Astrocyte (in vitro differentiated cells and primary cell): ENCODE data around the gene SV2C. TPM values are rescaled to one million over a fixed set of nuclear protein-coding genes. Genes with fewer than 3 reads are reported as not detected.

Source experiments
- DNase-seq: peaks from one replicate; pipeline ENCODE4 v3.0.0-alpha.2; 2010; ENCODE audit warnings: low read depth
- FAIRE-seq: peaks from 2 replicates; lab custom pipeline; 2011; peaks lifted over from hg19 to GRCh38; lab: Jason Lieb, UNC
- H2AFZ ChIP-seq: 2 replicates; pipeline ENCODE4 v1.6.0; 2012; ENCODE audit warnings: low read depth, low read length, inconsistent platforms
- H3K27ac ChIP-seq: 2 replicates; pipeline ENCODE4 v1.5.1; 2011; ENCODE audit warnings: low read depth, low read length, inconsistent platforms
- H3K27me3 ChIP-seq: 2 replicates; pipeline ENCODE4 v1.6.0; 2011; ENCODE audit warnings: low read length, inconsistent platforms; ENCODE audit not compliant: insufficient read depth
- H3K36me3 ChIP-seq: 2 replicates; pipeline ENCODE4 v1.5.1; 2011; ENCODE audit warnings: low read length, inconsistent platforms; ENCODE audit not compliant: insufficient read depth
- H3K4me1 ChIP-seq: 2 replicates; pipeline ENCODE4 v1.5.1; 2011; ENCODE audit warnings: low read length, inconsistent platforms; ENCODE audit not compliant: insufficient read depth
- H3K4me2 ChIP-seq: 2 replicates; pipeline ENCODE4 v1.6.0; 2012; ENCODE audit warnings: low read length, inconsistent platforms
- H3K4me3 ChIP-seq: 2 replicates; pipeline ENCODE4 v1.5.1; 2011; ENCODE audit warnings: low read depth, mild to moderate bottlenecking, low read length, inconsistent platforms; ENCODE audit not compliant: insufficient read depth
- H3K79me2 ChIP-seq: 2 replicates; pipeline ENCODE4 v1.6.0; 2012; ENCODE audit warnings: mild to moderate bottlenecking, low read length, inconsistent platforms; ENCODE audit not compliant: insufficient read depth
- H3K9ac ChIP-seq: 2 replicates; pipeline ENCODE4 v1.6.0; 2012; ENCODE audit warnings: mild to moderate bottlenecking, low read length, inconsistent platforms
- H3K9me3 ChIP-seq: 2 replicates; pipeline ENCODE4 v1.5.1; 2012; ENCODE audit warnings: low read depth, mild to moderate bottlenecking, low read length, inconsistent platforms; ENCODE audit not compliant: insufficient read depth
- H4K20me1 ChIP-seq: 2 replicates; pipeline ENCODE4 v1.6.0; 2012; ENCODE audit warnings: low read length, inconsistent platforms; ENCODE audit not compliant: insufficient read depth
- H3K27ac Mint-ChIP-seq: one replicate; pipeline ENCODE4 v1.8.0; 2021; ENCODE audit warnings: mild to moderate bottlenecking, mixed read lengths; ENCODE audit not compliant: unreplicated experiment
- H3K27me3 Mint-ChIP-seq: one replicate; pipeline ENCODE4 v1.8.0; 2021; ENCODE audit warnings: low read depth, mixed read lengths; ENCODE audit not compliant: unreplicated experiment
- H3K36me3 Mint-ChIP-seq: one replicate; pipeline ENCODE4 v1.8.0; 2021; ENCODE audit warnings: low read depth, mixed read lengths; ENCODE audit not compliant: unreplicated experiment
- H3K4me1 Mint-ChIP-seq: one replicate; pipeline ENCODE4 v1.8.0; 2021; ENCODE audit warnings: low read depth, mixed read lengths; ENCODE audit not compliant: unreplicated experiment
- H3K4me3 Mint-ChIP-seq: one replicate; pipeline ENCODE4 v1.8.0; 2021; ENCODE audit warnings: mild to moderate bottlenecking, moderate library complexity, mixed read lengths; ENCODE audit not compliant: unreplicated experiment
- H3K9me3 Mint-ChIP-seq: one replicate; pipeline ENCODE4 v1.8.0; 2021; ENCODE audit warnings: mild to moderate bottlenecking, mixed read lengths; ENCODE audit not compliant: unreplicated experiment
- CTCF ChIP-seq: IDR thresholded peaks from 2 replicates; pipeline ENCODE4 v1.5.1; 2011; ENCODE audit warnings: low read depth, mild to moderate bottlenecking, inconsistent platforms, low read length, moderate library complexity; ENCODE audit not compliant: insufficient read depth
- EZH2 ChIP-seq: IDR thresholded peaks from 2 replicates; pipeline ENCODE4 v1.6.1; 2012; ENCODE audit warnings: mild to moderate bottlenecking, low read length, inconsistent platforms; ENCODE audit not compliant: insufficient read depth
- total RNA-seq: library from RNA; stranded (reverse); gene quantifications from 2 replicates; pipeline ENCODE4 v1.2.1, GENCODE V29; 2021

The SV2C gene
- total RNA-seq, 1 donor from 2014 or later = 0.05 TPM

DNA sequence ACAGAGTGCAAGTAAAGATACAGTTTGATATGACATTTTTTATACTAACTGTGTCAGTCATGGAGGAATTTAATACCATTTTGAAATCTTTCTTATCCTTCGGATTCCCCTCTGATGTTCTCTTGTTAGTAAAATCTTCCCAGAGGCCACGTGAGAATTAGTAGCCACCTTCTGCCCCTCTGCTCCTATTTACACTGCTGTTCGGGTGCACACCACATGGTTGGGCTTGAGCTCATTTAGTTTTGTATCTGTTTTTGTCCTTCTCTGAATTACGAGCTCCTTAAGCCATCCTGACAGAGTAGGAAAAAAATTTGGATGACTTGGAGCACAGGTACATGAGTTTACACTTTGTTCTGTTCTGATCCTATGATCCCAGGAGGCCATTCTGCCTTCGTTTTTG lies 109.7 kb downstream of the SV2C start:
- no peaks in the 10 kb centered on the region for H3K79me2 ChIP-seq
- Mint-ChIP-seq H3K27ac (no peak overlapping the region), H3K4me3 (no peak overlapping the region), H3K36me3 (no peaks in the 10 kb centered on the region), H3K4me1 (no peaks in the 10 kb centered on the region), H3K27me3 (peaks cover 4% of the 10 kb centered on the region), H3K9me3 (no peaks in the 10 kb centered on the region)
- no peaks in the 10 kb centered on the region for H3K27me3 ChIP-seq
- no peak overlapping the region for H3K27ac ChIP-seq
- no peak for FAIRE-seq
- no peaks in the 10 kb centered on the region for H3K9me3 ChIP-seq
- no peaks in the 10 kb centered on the region for H4K20me1 ChIP-seq
- H3K4me3 ChIP-seq = no peak overlapping the region
- H3K4me1 ChIP-seq = no peaks in the 10 kb centered on the region
- H3K4me2 ChIP-seq = no peak overlapping the region
- no peak for DNase-seq
- H3K36me3 ChIP-seq = no peaks in the 10 kb centered on the region
- H3K9ac ChIP-seq = no peak overlapping the region
- TF ChIP-seq EZH2 (no peak), CTCF (no peak)
- no peak overlapping the region for H2AFZ ChIP-seq

DNA sequence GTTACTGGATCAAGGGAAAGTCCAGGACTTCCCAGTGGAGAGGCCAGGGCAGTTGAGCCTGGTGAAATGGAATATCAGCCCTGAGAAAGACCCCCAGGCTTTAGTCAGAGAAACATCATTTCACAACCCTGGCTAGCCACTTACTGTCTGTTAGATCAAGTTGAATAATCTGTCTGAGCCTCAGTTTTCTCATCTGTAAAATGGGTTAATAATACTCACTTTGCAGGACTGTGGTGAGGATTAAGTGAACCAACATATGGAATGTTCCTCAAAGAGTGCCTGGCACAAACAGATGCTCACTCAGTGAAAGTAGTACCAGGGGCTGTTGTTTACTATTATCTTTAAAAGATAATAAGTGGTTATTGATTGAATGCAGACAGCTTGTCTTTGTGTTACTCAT lies 110.5 kb downstream of the SV2C start:
- H2AFZ ChIP-seq = no peak overlapping the region
- no peaks in the 10 kb centered on the region for H3K36me3 ChIP-seq
- H3K4me1 ChIP-seq = no peaks in the 10 kb centered on the region
- Mint-ChIP-seq H3K4me1 (no peaks in the 10 kb centered on the region), H3K27ac (no peak overlapping the region), H3K36me3 (no peaks in the 10 kb centered on the region), H3K9me3 (no peaks in the 10 kb centered on the region), H3K27me3 (peaks cover 4% of the 10 kb centered on the region), H3K4me3 (no peak overlapping the region)
- FAIRE-seq (no peak), DNase-seq (no peak)
- H3K9ac ChIP-seq = no peak overlapping the region
- TF ChIP-seq EZH2 = no peak
- TF ChIP-seq CTCF = no peak
- no peaks in the 10 kb centered on the region for H3K9me3 ChIP-seq
- no peak overlapping the region for H3K4me3 ChIP-seq
- H3K27me3 ChIP-seq = no peaks in the 10 kb centered on the region
- H3K4me2 ChIP-seq = no peak overlapping the region
- H4K20me1 ChIP-seq = no peaks in the 10 kb centered on the region
- no peak overlapping the region for H3K27ac ChIP-seq
- no peaks in the 10 kb centered on the region for H3K79me2 ChIP-seq

- Mint-ChIP-seq H3K4me3 (no peak overlapping the region), H3K27me3 (peaks cover 4% of the 10 kb centered on the region), H3K9me3 (no peaks in the 10 kb centered on the region), H3K4me1 (peaks cover 2% of the 10 kb centered on the region), H3K27ac (no peak overlapping the region), H3K36me3 (no peaks in the 10 kb centered on the region)
- H3K4me3 ChIP-seq = no peak overlapping the region
- DNase-seq (no peak), FAIRE-seq (no peak)
- no peak overlapping the region for H2AFZ ChIP-seq
- no peaks in the 10 kb centered on the region for H4K20me1 ChIP-seq
- H3K4me2 ChIP-seq = no peak overlapping the region
- no peaks in the 10 kb centered on the region for H3K36me3 ChIP-seq
- H3K9me3 ChIP-seq = no peaks in the 10 kb centered on the region
- no peaks in the 10 kb centered on the region for H3K27me3 ChIP-seq
- no peak for TF ChIP-seq CTCF
- no peak for TF ChIP-seq EZH2
- H3K27ac ChIP-seq = no peak overlapping the region
- H3K79me2 ChIP-seq = no peaks in the 10 kb centered on the region
- no peaks in the 10 kb centered on the region for H3K4me1 ChIP-seq
- no peak overlapping the region for H3K9ac ChIP-seq
Measured at GRCh38 chr5:76194340-76194739, 111.2 kb downstream of the SV2C start.
